Smooth muscle cell (in vitro differentiated cells): ENCODE results near the gene PRDM12. TPM values are rescaled to one million over a fixed set of nuclear protein-coding genes. Genes with fewer than 3 reads are reported as not detected.
A peak's percentile ranks its signal among the peaks of the same experiment; 100 is the strongest.

Source experiments
- DNase-seq: peaks from one replicate; lab custom pipeline; 2025; ENCODE audit not compliant: unreplicated experiment; lab: John Stamatoyannopoulos, UW
- H2AFZ ChIP-seq: fragments of 200-600 bp; sonication (generic); 2 replicates; pipeline ENCODE4 v1.6.0; 2016; ENCODE audit warnings: antibody characterized with exemption, low read depth, mild to moderate bottlenecking
- H3F3A ChIP-seq: fragments of 200-600 bp; sonication (generic); 2 replicates; pipeline ENCODE4 v1.6.0; 2017; ENCODE audit warnings: antibody characterized with exemption, low read depth
- H3K27ac ChIP-seq: fragments of 200-600 bp; sonication (generic); 2 replicates; pipeline ENCODE4 v1.5.1; 2016; ENCODE audit warnings: low read depth, mild to moderate bottlenecking
- H3K27me3 ChIP-seq: fragments of 200-600 bp; sonication (generic); 2 replicates; pipeline ENCODE4 v1.6.1; 2016; ENCODE audit warnings: low read depth, mild to moderate bottlenecking
- H3K36me3 ChIP-seq: fragments of 200-600 bp; sonication (generic); 2 replicates; pipeline ENCODE4 v1.5.1; 2016; ENCODE audit warnings: low read depth
- H3K4me1 ChIP-seq: fragments of 200-600 bp; sonication (generic); 2 replicates; pipeline ENCODE4 v1.5.1; 2016; ENCODE audit warnings: low read depth
- H3K4me2 ChIP-seq: fragments of 200-600 bp; sonication (generic); 2 replicates; pipeline ENCODE4 v1.6.0; 2016; ENCODE audit warnings: mild to moderate bottlenecking
- H3K4me3 ChIP-seq: fragments of 200-600 bp; sonication (generic); 2 replicates; pipeline ENCODE4 v1.5.1; 2016; ENCODE audit warnings: mild to moderate bottlenecking
- H3K79me2 ChIP-seq: fragments of 200-600 bp; sonication (generic); 2 replicates; pipeline ENCODE4 v1.6.0; 2016; ENCODE audit warnings: low read depth, mild to moderate bottlenecking
- H3K9ac ChIP-seq: fragments of 200-600 bp; sonication (generic); 2 replicates; pipeline ENCODE4 v1.6.0; 2016; ENCODE audit warnings: low read depth
- H3K9me3 ChIP-seq: fragments of 200-600 bp; sonication (generic); replicated peaks from 2 replicates; pipeline ENCODE4 v1.5.1; 2016; ENCODE audit warnings: low read depth
- H4K20me1 ChIP-seq: fragments of 200-600 bp; sonication (generic); 2 replicates; pipeline ENCODE4 v1.6.0; 2016; ENCODE audit warnings: low read depth
- CTCF ChIP-seq: fragments of 200-600 bp; sonication (generic); IDR thresholded peaks from 2 replicates; pipeline ENCODE4 v1.5.1; 2017; ENCODE audit warnings: borderline replicate concordance, mild to moderate bottlenecking, antibody characterized with exemption; ENCODE audit not compliant: insufficient read depth, poor library complexity, severe bottlenecking
- WGBS: methylation state at CpG from one replicate; pipeline ENCODE4 v1.1.7; 2016; ENCODE audit warnings: low lambda C conversion rate; 5-methylcytosine and 5-hydroxymethylcytosine counted together
- polyA plus RNA-seq: library from polyadenylated mRNA; unstranded; fragments of >200 nt; fragmentation: Nextera tagmentation; extraction: Ambion mirVana; gene quantifications from 2 replicates; pipeline ENCODE4 v1.2.1, GENCODE V29; 2016
- total RNA-seq: library from RNA; depleted of rRNA; stranded (reverse); fragments of >200 nt; gene quantifications from 2 replicates; pipeline ENCODE4 v1.2.3, GENCODE V29; 2014

The PRDM12 gene
- total and polyA plus RNA-seq, 2 experiments from 2014 or later = not detected

GRCh38 chr9:130665029-130665430 lies 636 bp downstream of the PRDM12 start:
- Histone ChIP-seq H3K36me3 (no peaks in the 10 kb centered on the region), H3K4me2 (peak overlapping the region; percentile 1), H3K9me3 (no peaks in the 10 kb centered on the region), H2AFZ (no peak overlapping the region), H3K79me2 (no peaks in the 10 kb centered on the region), H3K4me1 (peaks cover 47% of the 10 kb centered on the region), H3K27me3 (peaks cover 89% of the 10 kb centered on the region), H3F3A (no peaks in the 10 kb centered on the region), H4K20me1 (peaks cover 7% of the 10 kb centered on the region), H3K4me3 (no peak overlapping the region), H3K9ac (no peak overlapping the region), H3K27ac (no peak overlapping the region)
- WGBS = 2% methylated on average over 14 of the region's 26 CpGs
- no peak for TF ChIP-seq CTCF
- DNase-seq = no peak

- H3K4me1 ChIP-seq = peaks cover 42% of the 10 kb centered on the region
- no peaks in the 10 kb centered on the region for H3K79me2 ChIP-seq
- peaks cover 82% of the 10 kb centered on the region for H3K27me3 ChIP-seq
- H2AFZ ChIP-seq = no peak overlapping the region
- no peak overlapping the region for H3K9ac ChIP-seq
- H3K27ac ChIP-seq = no peak overlapping the region
- TF ChIP-seq CTCF = no peak
- DNase-seq = no peak
- 6% methylated on average over 59 of the region's 61 CpGs for WGBS
- H3K4me2 ChIP-seq = peak overlapping the region; percentile 1
- no peak overlapping the region for H3K4me3 ChIP-seq
- peaks cover 7% of the 10 kb centered on the region for H4K20me1 ChIP-seq
- no peaks in the 10 kb centered on the region for H3K9me3 ChIP-seq
- no peaks in the 10 kb centered on the region for H3K36me3 ChIP-seq
- no peaks in the 10 kb centered on the region for H3F3A ChIP-seq
Observed at GRCh38 chr9:130665431-130666392, 1.3 kb downstream of the PRDM12 start.

DNA sequence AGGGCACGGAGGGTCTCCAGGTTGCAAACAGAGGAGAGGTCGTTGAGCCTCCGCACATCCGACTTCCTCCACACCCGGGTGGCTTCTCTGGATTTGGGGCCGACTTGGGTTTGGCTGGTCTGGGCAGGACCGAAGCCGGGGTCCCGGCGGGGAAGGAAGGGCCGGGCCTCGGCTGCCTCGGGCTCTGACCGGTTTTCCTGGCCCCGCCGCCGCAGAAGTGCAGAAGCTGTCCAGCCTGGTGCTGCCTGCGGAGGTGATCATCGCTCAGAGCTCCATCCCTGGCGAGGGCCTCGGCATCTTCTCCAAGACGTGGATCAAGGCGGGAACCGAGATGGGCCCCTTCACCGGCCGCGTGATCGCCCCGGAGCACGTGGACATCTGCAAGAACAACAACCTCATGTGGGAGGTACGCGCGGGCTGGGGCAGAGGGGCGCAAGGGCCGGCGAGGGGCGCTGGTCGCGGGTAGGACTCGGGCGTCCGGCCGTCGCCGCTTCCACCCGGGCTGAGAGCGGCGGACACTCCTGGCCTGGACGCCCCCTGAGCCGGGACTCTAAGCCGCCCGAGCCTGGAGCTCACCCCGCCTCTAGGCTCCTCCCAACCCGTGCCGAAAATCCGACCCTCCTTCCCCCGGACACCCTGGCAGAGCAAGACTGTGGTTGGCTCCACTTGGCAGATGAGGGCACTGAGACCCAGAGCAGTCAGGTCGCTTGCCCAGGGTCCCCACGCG lies 2.2 kb downstream of the PRDM12 start:
- 8% methylated on average over 44 of the region's 60 CpGs for WGBS

More for the DNA sequence above, 2.2 kb downstream of the PRDM12 start:
- Histone ChIP-seq H2AFZ (no peak overlapping the region), H3K27ac (no peak overlapping the region), H3K9me3 (no peaks in the 10 kb centered on the region), H3K79me2 (no peaks in the 10 kb centered on the region), H3K9ac (no peak overlapping the region), H4K20me1 (peaks cover 7% of the 10 kb centered on the region), H3K4me3 (no peak overlapping the region), H3K4me2 (no peak overlapping the region), H3K27me3 (peaks cover 74% of the 10 kb centered on the region), H3K4me1 (peaks cover 34% of the 10 kb centered on the region), H3F3A (no peaks in the 10 kb centered on the region), H3K36me3 (no peaks in the 10 kb centered on the region)
- no peak for DNase-seq
- no peak for TF ChIP-seq CTCF
